Spleen (tissue), 11 donors: ENCODE measurements around the gene NKAIN2. TPM values are rescaled to one million over a fixed set of nuclear protein-coding genes. Genes with fewer than 3 reads are reported as not detected.

Experiments used
- DNase-seq: peaks from one replicate; pipeline ENCODE4 v3.0.0-alpha.2; 2020
- H3K27ac ChIP-seq, 8 donors: fragments of 200-600 bp; sonication (generic) in 7 of 8; 1 replicate in 4 of 8; 2 replicates in 4 of 8; pipeline versions ENCODE4 v1.5.0 to v1.8.0; 2016 to 2021; ENCODE audit warnings: inconsistent platforms in 4 of 8, mild to moderate bottlenecking in 4 of 8, moderate library complexity in 1 of 8
- H3K27me3 ChIP-seq, 7 donors: fragments of 200-600 bp; sonication (generic) in 6 of 7; replicated peaks in 1 of 7; 1 replicate in 4 of 7; 2 replicates in 3 of 7; pipeline versions ENCODE4 v1.5.0 to v1.8.0; 2016 to 2021; ENCODE audit warnings: inconsistent platforms in 3 of 7, mild to moderate bottlenecking in 1 of 7
- H3K36me3 ChIP-seq, 6 donors: fragments of 200-600 bp; sonication (generic) in 5 of 6; 1 replicate in 4 of 6; 2 replicates in 2 of 6; pipeline versions ENCODE4 v1.5.0 to v1.8.0; 2016 to 2021; ENCODE audit warnings: inconsistent platforms in 2 of 6
- H3K4me1 ChIP-seq, 6 donors: fragments of 200-600 bp; sonication (generic) in 5 of 6; 1 replicate in 3 of 6; 2 replicates in 3 of 6; pipeline versions ENCODE4 v1.5.0 to v1.8.0; 2016 to 2021; ENCODE audit warnings: inconsistent platforms in 3 of 6
- H3K4me3 ChIP-seq, 8 donors: fragments of 200-600 bp; sonication (generic) in 7 of 8; 1 replicate in 4 of 8; 2 replicates in 4 of 8; pipeline versions ENCODE4 v1.5.0 to v1.8.0; 2016 to 2021; ENCODE audit warnings: inconsistent platforms in 4 of 8, mild to moderate bottlenecking in 4 of 8, moderate library complexity in 2 of 8
- H3K9me3 ChIP-seq, 8 donors: fragments of 200-600 bp; sonication (generic) in 7 of 8; 1 replicate in 4 of 8; 2 replicates in 4 of 8; pipeline versions ENCODE4 v1.5.0 to v1.8.0; 2016 to 2021; ENCODE audit warnings: inconsistent platforms in 4 of 8
- POLR2A ChIP-seq, 3 donors: fragments of 450-650 bp; IDR thresholded peaks; one replicate each; pipeline ENCODE4 v1.5.1; 2017; ENCODE audit warnings: antibody characterized with exemption in 3 of 3, mild to moderate bottlenecking in 1 of 3
- POLR2AphosphoS5 ChIP-seq, 3 donors: sonication (generic); formaldehyde crosslinking; IDR thresholded peaks; one replicate each; pipeline ENCODE4 v1.5.1; 2017; ENCODE audit warnings: antibody characterized with exemption in 3 of 3
- WGBS, 5 donors: extraction: QIAGEN DNeasy Blood & Tissue Kit in 3 of 5; methylation state at CpG; one replicate each; pipeline versions ENCODE4 v1.1.5 to v1.1.7; 2013 to 2018; 5-methylcytosine and 5-hydroxymethylcytosine counted together
- intact Hi-C: fragments of 100-400 bp; cut with DNase I; formaldehyde crosslinking; loops from one replicate; pipeline ENCODE4 v1.15.0; 2023; ENCODE audit warnings: low total_unique reads
- polyA plus RNA-seq, 3 donors: library from polyadenylated mRNA; stranded (reverse); fragments of 200-250 nt; gene quantifications; one replicate each; pipeline ENCODE4 v1.2.1, GENCODE V29; 2013
- total RNA-seq, 7 donors: library from RNA; depleted of rRNA in 3 of 7; stranded (reverse); fragments of >200 nt in 3 of 7; fragmentation: NEBNext Ultra II Directional in 4 of 7; extraction: Animal tissue kit (Norgen Biotek cat#: 25700) in 4 of 7; gene quantifications; one replicate each; pipeline versions ENCODE4 v1.1.0 to v1.2.1, GENCODE V29; 2016 to 2021
- TF ChIP-seq, protein P1 (sequence below), 11 experiments: fragments of 200-600 bp in 7 of 11; fragments of 450-650 bp in 4 of 11; sonication (generic) in 4 of 11; IDR thresholded peaks in 8 of 11; conservative IDR thresholded peaks in 3 of 11; 1 replicate in 7 of 11; 2 replicates in 4 of 11; pipeline versions ENCODE4 v1.4.0 to v1.8.0; 2016 to 2021; ENCODE audit warnings: antibody characterized with exemption in 11 of 11, inconsistent platforms in 4 of 11, mild to moderate bottlenecking in 1 of 11
- donor health status: healthy with polysubstance abuse.
- donor health status: DM: no; HTN: no; CAD: no; lungs with moderate emphysema.
- donor health status: DM: no; HTN: no; CAD: no.
- donor health status: Bipolar disorder and iron deficiency.
- donor health status: healthy.
- donor health status: DM: no; HTN: no; CAD: no.
- donor health status: DM: yes; HTN: yes; CAD: no.

Gene NKAIN2
- total and polyA plus RNA-seq, 10 donors: 0.13 to 0.51 (median 0.18) TPM; not detected in 4

DNA sequence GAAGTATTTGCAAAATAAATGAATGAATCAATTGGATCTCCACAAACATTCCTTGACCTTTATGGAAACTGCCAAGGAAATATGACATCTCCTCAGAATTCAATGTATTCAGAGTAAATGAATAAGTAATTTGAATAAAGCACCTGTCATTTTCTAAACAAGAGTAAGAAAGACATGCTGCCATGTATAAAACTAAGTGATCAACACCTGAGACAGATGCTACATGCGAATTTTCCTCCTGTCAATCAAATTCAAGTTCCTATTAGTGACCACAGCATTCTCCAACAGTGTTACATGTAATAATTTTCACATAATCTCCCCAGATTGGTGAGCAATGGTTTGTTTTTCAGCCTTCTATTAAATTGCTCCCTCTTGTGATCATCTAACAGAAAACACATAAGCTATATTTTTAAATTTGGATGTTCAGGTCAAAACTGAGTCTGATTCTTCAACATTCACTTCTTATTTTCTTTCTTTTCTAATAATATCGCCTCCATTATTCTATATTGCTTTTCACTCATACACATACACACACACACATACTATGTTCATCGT, 995.4 kb downstream of the NKAIN2 start:
- Histone ChIP-seq H3K4me1 (no peaks in the 10 kb centered on the region), H3K27me3 (no peaks in the 10 kb centered on the region), H3K9me3 (no peaks in the 10 kb centered on the region), H3K4me3 (no peak overlapping the region), H3K27ac (no peak overlapping the region), H3K36me3 (no peaks in the 10 kb centered on the region)
- DNase-seq: no peak
- WGBS, 5 donors: 78 to 86% (median 81%) methylated on average over 3 of the region's 3 CpGs
- TF ChIP-seq POLR2AphosphoS5 (IDR thresholded peaks at IDR 0.05) (no peak), POLR2A (IDR thresholded peaks at IDR 0.05) (no peak)
- TF ChIP-seq, protein P1, sequence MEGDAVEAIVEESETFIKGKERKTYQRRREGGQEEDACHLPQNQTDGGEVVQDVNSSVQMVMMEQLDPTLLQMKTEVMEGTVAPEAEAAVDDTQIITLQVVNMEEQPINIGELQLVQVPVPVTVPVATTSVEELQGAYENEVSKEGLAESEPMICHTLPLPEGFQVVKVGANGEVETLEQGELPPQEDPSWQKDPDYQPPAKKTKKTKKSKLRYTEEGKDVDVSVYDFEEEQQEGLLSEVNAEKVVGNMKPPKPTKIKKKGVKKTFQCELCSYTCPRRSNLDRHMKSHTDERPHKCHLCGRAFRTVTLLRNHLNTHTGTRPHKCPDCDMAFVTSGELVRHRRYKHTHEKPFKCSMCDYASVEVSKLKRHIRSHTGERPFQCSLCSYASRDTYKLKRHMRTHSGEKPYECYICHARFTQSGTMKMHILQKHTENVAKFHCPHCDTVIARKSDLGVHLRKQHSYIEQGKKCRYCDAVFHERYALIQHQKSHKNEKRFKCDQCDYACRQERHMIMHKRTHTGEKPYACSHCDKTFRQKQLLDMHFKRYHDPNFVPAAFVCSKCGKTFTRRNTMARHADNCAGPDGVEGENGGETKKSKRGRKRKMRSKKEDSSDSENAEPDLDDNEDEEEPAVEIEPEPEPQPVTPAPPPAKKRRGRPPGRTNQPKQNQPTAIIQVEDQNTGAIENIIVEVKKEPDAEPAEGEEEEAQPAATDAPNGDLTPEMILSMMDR (IDR thresholded peaks at IDR 0.05 in 8 of 11, conservative IDR thresholded peaks at IDR 0.05 in 3 of 11): no peak
- intact Hi-C loops: no loop called here

DNA sequence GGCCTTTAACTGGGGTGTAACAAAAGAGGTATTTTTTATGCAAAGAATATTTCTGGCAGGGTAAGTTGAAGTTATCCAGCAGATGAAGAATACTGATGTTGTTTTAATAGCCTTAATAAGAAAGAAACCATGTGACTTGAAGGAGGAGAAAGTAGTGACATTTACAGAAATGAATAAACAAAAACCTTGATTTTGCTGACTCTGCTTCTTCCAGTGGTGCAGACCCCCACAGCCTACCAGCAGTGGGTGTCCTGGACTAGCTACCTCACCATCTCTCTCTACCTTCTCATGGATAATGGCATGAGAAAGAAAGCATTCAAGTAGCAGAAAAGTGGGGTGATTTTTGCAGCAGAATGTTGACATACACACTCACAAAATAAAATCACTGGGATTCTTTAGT, 996.0 kb downstream of the NKAIN2 start:
- Histone ChIP-seq H3K4me3 (no peak overlapping the region), H3K27ac (no peak overlapping the region), H3K27me3 (no peaks in the 10 kb centered on the region), H3K36me3 (no peaks in the 10 kb centered on the region), H3K4me1 (no peaks in the 10 kb centered on the region), H3K9me3 (no peaks in the 10 kb centered on the region)
- intact Hi-C loops: no loop called here
- DNase-seq: no peak
- TF ChIP-seq, protein P1 (IDR thresholded peaks at IDR 0.05 in 8 of 11, conservative IDR thresholded peaks at IDR 0.05 in 3 of 11): no peak
- TF ChIP-seq POLR2A (IDR thresholded peaks at IDR 0.05) (no peak), POLR2AphosphoS5 (IDR thresholded peaks at IDR 0.05) (no peak)

DNA sequence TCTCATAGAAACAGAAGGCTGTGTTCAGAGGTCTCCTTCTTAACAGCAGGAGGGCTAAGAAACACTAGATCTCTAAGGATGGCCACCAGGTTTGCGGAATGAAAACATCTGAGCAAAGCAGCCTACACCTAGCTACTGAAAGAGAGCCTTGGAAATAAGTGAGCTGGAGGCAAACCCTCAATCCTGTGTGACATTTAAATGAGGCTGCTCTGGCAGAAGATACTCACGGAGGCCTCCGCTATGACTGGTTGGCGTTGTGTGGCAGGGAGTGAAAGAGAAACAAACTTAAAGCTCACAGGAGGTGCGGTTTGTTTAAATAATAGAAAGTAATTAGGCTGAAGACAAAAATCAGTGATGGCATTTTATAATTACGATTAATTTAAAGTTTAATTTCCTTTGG, 996.6 kb downstream of the NKAIN2 start:
- Histone ChIP-seq H3K4me3 (no peak overlapping the region), H3K36me3 (no peaks in the 10 kb centered on the region), H3K27me3 (no peaks in the 10 kb centered on the region), H3K4me1 (no peaks in the 10 kb centered on the region), H3K27ac (no peak overlapping the region), H3K9me3 (no peaks in the 10 kb centered on the region)
- TF ChIP-seq POLR2AphosphoS5 (IDR thresholded peaks at IDR 0.05): no peak
- TF ChIP-seq, protein P1 (IDR thresholded peaks at IDR 0.05 in 8 of 11, conservative IDR thresholded peaks at IDR 0.05 in 3 of 11): no peak
- TF ChIP-seq POLR2A (IDR thresholded peaks at IDR 0.05): no peak
- intact Hi-C loops: no loop called here
- no peak for DNase-seq
- WGBS, 5 donors: 84 to 95% (median 90%) methylated on average over 6 of the region's 6 CpGs

DNA sequence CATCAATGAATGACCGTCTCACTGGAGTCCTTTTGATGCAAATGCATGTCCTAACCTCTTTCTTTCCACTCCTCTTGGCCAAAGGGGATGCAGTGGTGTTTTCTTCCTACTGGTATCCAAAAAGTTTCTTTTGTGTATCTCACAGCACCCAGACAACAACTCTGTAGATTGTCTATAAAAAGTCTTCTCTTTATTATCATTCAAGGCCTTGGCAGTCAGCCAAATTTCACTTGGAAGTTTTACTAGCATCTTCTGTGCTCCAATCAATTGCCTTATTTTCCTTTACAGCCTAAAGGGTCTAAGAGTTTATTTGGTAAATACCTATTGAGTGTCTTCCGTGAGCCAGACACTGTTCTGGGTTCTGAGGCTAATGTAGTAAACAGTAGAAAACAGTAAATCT, 1008.4 kb downstream of the NKAIN2 start:
- 85 to 93% (median 89%) methylated on average over 2 of the region's 2 CpGs for WGBS, 5 donors
- Histone ChIP-seq H3K4me3 (no peak overlapping the region), H3K27ac (no peak overlapping the region), H3K4me1 (no peaks in the 10 kb centered on the region), H3K36me3 (no peaks in the 10 kb centered on the region), H3K9me3 (no peaks in the 10 kb centered on the region), H3K27me3 (no peaks in the 10 kb centered on the region)
- TF ChIP-seq POLR2AphosphoS5 (IDR thresholded peaks at IDR 0.05) (no peak), POLR2A (IDR thresholded peaks at IDR 0.05) (no peak)
- TF ChIP-seq, protein P1 (IDR thresholded peaks at IDR 0.05 in 8 of 11, conservative IDR thresholded peaks at IDR 0.05 in 3 of 11): no peak
- no peak for DNase-seq
- intact Hi-C loops: no loop called here
